HCT116 (cell line): Measurements from ENCODE around the gene HSD3B7. TPM values are rescaled to one million over a fixed set of nuclear protein-coding genes. Genes with fewer than 3 reads are reported as not detected.

Source experiments
- ATAC-seq: fragments of 200-7000 bp; cut with Tn5 transposase; 2 replicates; pipeline ENCODE4 v1.9.1; 2020; ENCODE audit warnings: mild to moderate bottlenecking, moderate library complexity
- BruUV-seq: library from RNA; stranded (reverse); fragments of 400-500 nt; replicated peaks from 2 replicates; lab custom pipeline; 2021; lab: Mats Ljungman, UMichigan
- CTCF ChIA-PET: fragments of 300-600 bp; sonication (Branson Sonifier 250); formaldehyde crosslinking; loops from one replicate; lab custom pipeline; 2021; ENCODE audit warnings: antibody characterized with exemption; lab: Charles Lee
- POLR2A ChIA-PET: fragments of 300-600, 350-600 bp; sonication (Branson Sonifier 250); formaldehyde crosslinking; loops from one replicate; lab custom pipeline; 2021; ENCODE audit warnings: antibody characterized with exemption; lab: Charles Lee
- RAD21 ChIA-PET, 2 experiments: fragments of 300-600 bp; sonication (Branson Sonifier 250); formaldehyde crosslinking; loops; one replicate each; lab custom pipeline; 2023; ENCODE audit warnings: low total read pairs in 2 of 2; ENCODE audit not compliant: uncharacterized antibody in 2 of 2, unreplicated experiment in 2 of 2, low non-redundant PET in 1 of 2; lab: Charles Lee
- DNase-seq: peaks from one replicate; pipeline ENCODE4 v3.0.0-alpha.2; 2010; ENCODE audit warnings: low read depth, low spot score
- H2AFZ ChIP-seq: fragments of 200-600 bp; shearing (Covaris generic), sonication (generic); 2 replicates; pipeline ENCODE4 v1.6.1; 2017; ENCODE audit warnings: low read depth, mixed run types, mixed read lengths, antibody characterized with exemption, low read length; ENCODE audit not compliant: poor library complexity, severe bottlenecking
- H3K27ac ChIP-seq: 2 replicates; pipeline ENCODE4 v1.5.1; 2012; ENCODE audit warnings: low read depth, low read length
- H3K27me3 ChIP-seq: fragments of 200-600 bp; sonication (generic); 2 replicates; pipeline ENCODE4 v1.6.1; 2016; ENCODE audit warnings: mixed run types, low read length, mixed read lengths; ENCODE audit not compliant: insufficient read depth
- H3K36me3 ChIP-seq, 2 experiments: fragments of 200-500 bp in 1 of 2; fragments of 200-600 bp in 1 of 2; sonication (Bioruptor generic) in 1 of 2; sonication (generic) in 1 of 2; 2 replicates each; pipeline versions ENCODE4 v1.5.1 to v1.6.1; 2014 to 2016; ENCODE audit warnings: low read length in 2 of 2, inconsistent platforms in 1 of 2, mixed read lengths in 1 of 2, mixed run types in 1 of 2; ENCODE audit not compliant: insufficient read depth in 2 of 2, control insufficient read depth in 1 of 2
- H3K4me1 ChIP-seq, 2 experiments: fragments of 200-600 bp in 1 of 2; sonication (generic) in 1 of 2; 2 replicates each; pipeline versions ENCODE4 v1.5.1 to v1.6.1; 2012 to 2017; ENCODE audit warnings: low read length in 2 of 2, inconsistent platforms in 1 of 2, mild to moderate bottlenecking in 1 of 2, mixed read lengths in 1 of 2, mixed run types in 1 of 2, moderate library complexity in 1 of 2; ENCODE audit not compliant: insufficient read depth in 2 of 2, control insufficient read depth in 1 of 2
- H3K4me2 ChIP-seq: fragments of 200-600 bp; sonication (generic); 2 replicates; pipeline ENCODE4 v1.6.1; 2017; ENCODE audit warnings: mixed run types, low read length, mixed read lengths
- H3K4me3 ChIP-seq, 2 experiments: fragments of 200-600 bp in 1 of 2; sonication (generic) in 1 of 2; replicated peaks in 1 of 2; 2 replicates each; pipeline ENCODE4 v1.5.1; 2011 to 2016; ENCODE audit warnings: low read length in 2 of 2, control low read depth in 1 of 2, low read depth in 1 of 2, mild to moderate bottlenecking in 1 of 2, mixed read lengths in 1 of 2, mixed run types in 1 of 2
- H3K79me2 ChIP-seq: fragments of 200-600 bp; sonication (generic); 2 replicates; pipeline ENCODE4 v1.6.1; 2017; ENCODE audit warnings: mild to moderate bottlenecking, mixed run types, low read length, moderate library complexity, mixed read lengths; ENCODE audit not compliant: insufficient read depth
- H3K9ac ChIP-seq: fragments of 200-600 bp; sonication (generic); 2 replicates; pipeline ENCODE4 v1.6.1; 2016; ENCODE audit warnings: low read length, mixed read lengths
- H3K9me2 ChIP-seq: fragments of 200-600 bp; sonication (generic), shearing (Covaris generic); 2 replicates; pipeline ENCODE4 v1.6.1; 2017; ENCODE audit warnings: mixed run types, mild to moderate bottlenecking, moderate library complexity; ENCODE audit not compliant: insufficient read depth
- H3K9me3 ChIP-seq, 2 experiments: fragments of 200-500 bp in 1 of 2; fragments of 200-600 bp in 1 of 2; sonication (Bioruptor generic) in 1 of 2; sonication (generic) in 1 of 2; 2 replicates each; pipeline ENCODE4 v1.6.1; 2014 to 2017; ENCODE audit warnings: low read length in 2 of 2, mixed read lengths in 2 of 2, inconsistent platforms in 1 of 2, low read depth in 1 of 2, mild to moderate bottlenecking in 1 of 2, mixed run types in 1 of 2, moderate library complexity in 1 of 2; ENCODE audit not compliant: control insufficient read depth in 1 of 2, insufficient read depth in 1 of 2
- H4K20me1 ChIP-seq: fragments of 200-600 bp; sonication (generic), shearing (Covaris generic); 2 replicates; pipeline ENCODE4 v1.6.1; 2017; ENCODE audit warnings: mixed run types, mild to moderate bottlenecking, moderate library complexity; ENCODE audit not compliant: insufficient read depth
- ATF3 ChIP-seq: IDR thresholded peaks from 2 replicates; pipeline ENCODE4 v1.6.1; 2012
- CBX3 ChIP-seq: IDR thresholded peaks from 2 replicates; pipeline ENCODE4 v1.6.1; 2012; ENCODE audit warnings: low read depth
- CEBPB ChIP-seq: IDR thresholded peaks from 2 replicates; pipeline ENCODE4 v1.6.1; 2012; ENCODE audit warnings: low read depth
- EGR1 ChIP-seq: IDR thresholded peaks from 2 replicates; pipeline ENCODE4 v1.6.1; 2012; ENCODE audit warnings: low read depth
- ELF1 ChIP-seq: IDR thresholded peaks from 2 replicates; pipeline ENCODE4 v1.6.1; 2012; ENCODE audit warnings: low read depth, borderline replicate concordance
- JUND ChIP-seq: IDR thresholded peaks from 2 replicates; pipeline ENCODE4 v1.6.1; 2012
- MAX ChIP-seq: IDR thresholded peaks from 2 replicates; pipeline ENCODE4 v1.6.1; 2012
- POLR2A ChIP-seq: IDR thresholded peaks from 2 replicates; pipeline ENCODE4 v1.7.0; 2011; ENCODE audit warnings: borderline replicate concordance; ENCODE audit not compliant: insufficient read depth, insufficient read length; ENCODE audit errors: extremely low read depth
- POLR2AphosphoS5 ChIP-seq: IDR thresholded peaks from 2 replicates; pipeline ENCODE4 v1.6.1; 2011; ENCODE audit warnings: mild to moderate bottlenecking, low read depth, low read length, moderate library complexity
- RAD21 ChIP-seq: IDR thresholded peaks from 2 replicates; pipeline ENCODE4 v1.6.1; 2012; ENCODE audit warnings: low read depth, mild to moderate bottlenecking
- REST ChIP-seq: IDR thresholded peaks from 2 replicates; pipeline ENCODE4 v1.6.1; 2012; ENCODE audit warnings: low read depth
- YY1 ChIP-seq: IDR thresholded peaks from 2 replicates; pipeline ENCODE4 v1.6.1; 2011; ENCODE audit warnings: low read length, low read depth, moderate library complexity, mild to moderate bottlenecking; ENCODE audit not compliant: insufficient replicate concordance; ENCODE audit errors: extremely low read depth
- ZNF274 ChIP-seq: fragments of 200-500 bp; sonication (Bioruptor generic); IDR thresholded peaks from 2 replicates; pipeline ENCODE4 v1.6.1; 2014; ENCODE audit warnings: mild to moderate bottlenecking, low read depth, low read length, inconsistent platforms
- intact Hi-C: fragments of 100-400 bp; cut with micrococcal nuclease; formaldehyde crosslinking; loops from 2 replicates; pipeline ENCODE4 v1.10.0; 2022
- total RNA-seq: library from RNA; stranded (reverse); gene quantifications from one replicate; pipeline ENCODE4 v1.2.1, GENCODE V29; 2021; ENCODE audit not compliant: unreplicated experiment
- TF ChIP-seq, protein P1 (sequence below): IDR thresholded peaks from 2 replicates; pipeline ENCODE4 v1.6.1; 2011; ENCODE audit warnings: mild to moderate bottlenecking, low read length, moderate library complexity; ENCODE audit not compliant: insufficient replicate concordance; ENCODE audit errors: extremely low read depth
- TF ChIP-seq, protein P2 (sequence below), 3 experiments: fragments of 200-600 bp in 1 of 3; sonication (generic) in 1 of 3; IDR thresholded peaks in 2 of 3; conservative IDR thresholded peaks in 1 of 3; 2 replicates each; pipeline ENCODE4 v1.5.1; 2012 to 2017; ENCODE audit warnings: low read depth in 2 of 3, low read length in 2 of 3, antibody characterized with exemption in 1 of 3, borderline replicate concordance in 1 of 3, control low read depth in 1 of 3, mild to moderate bottlenecking in 1 of 3, mixed read lengths in 1 of 3, mixed run types in 1 of 3, moderate library complexity in 1 of 3; ENCODE audit not compliant: insufficient read depth in 1 of 3

HSD3B7 gene
- total RNA-seq, 1 experiment from 2014 or later = 8.6 TPM

DNA sequence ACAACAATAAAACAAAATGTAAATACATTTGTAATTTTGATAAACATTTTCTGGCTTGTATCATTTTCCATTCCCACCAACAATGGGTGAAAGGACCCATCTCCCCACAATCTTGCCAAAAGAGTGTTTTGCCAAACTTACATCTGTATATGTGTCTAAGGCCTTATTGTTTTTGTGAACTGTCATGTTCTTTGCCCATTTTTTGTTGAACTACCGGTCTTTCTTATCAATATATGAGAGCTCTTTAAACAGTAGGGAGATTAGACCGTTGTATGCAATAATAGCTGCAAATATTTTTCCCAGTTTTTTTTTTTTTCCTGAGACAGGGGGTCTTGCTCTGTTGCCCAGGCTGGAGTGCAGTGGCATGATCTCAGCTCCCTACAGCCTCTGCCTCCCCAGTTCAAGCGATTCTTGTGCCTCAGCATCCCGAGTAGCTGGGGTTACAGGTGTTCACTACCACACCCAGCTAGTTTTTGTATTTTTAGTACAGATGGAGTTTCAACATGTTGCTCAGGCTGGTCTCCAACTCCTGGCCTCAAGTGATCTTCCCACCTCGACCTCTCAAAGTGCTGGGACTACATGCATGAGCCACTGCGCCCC lies 38.7 kb downstream of the HSD3B7 start:
- CTCF ChIA-PET = interaction anchor here (1.3 kb wide), 1 partner anchor 39 kb away, joined by 4 read pairs; the partner anchor contains the start of gene HSD3B7
- Histone ChIP-seq H3K4me3 (no peak overlapping the region), H4K20me1 (no peaks in the 10 kb centered on the region), H3K4me1 (peaks cover 5 to 7% of the 10 kb centered on the region in 2 experiments; a peak in 1 of 4 replicates), H3K9me2 (no peaks in the 10 kb centered on the region), H3K79me2 (no peaks in the 10 kb centered on the region), H3K4me2 (no peak overlapping the region), H3K36me3 (no peaks in the 10 kb centered on the region), H3K27me3 (no peaks in the 10 kb centered on the region), H3K9me3 (no peaks in the 10 kb centered on the region), H3K27ac (no peak overlapping the region), H3K9ac (no peak overlapping the region), H2AFZ (no peak overlapping the region)
- POLR2A ChIA-PET = interaction anchor here (0.8 kb wide), 1 partner anchor 156 kb away, joined by 3 read pairs; the partner anchor contains the start of gene FUS
- RAD21 ChIA-PET = no interaction called here
- TF ChIP-seq CBX3 (no peak), ELF1 (no peak), REST (no peak), MAX (no peak), POLR2AphosphoS5 (no peak), POLR2A (no peak), EGR1 (no peak), RAD21 (no peak), JUND (no peak), ATF3 (no peak), CEBPB (no peak), YY1 (no peak), ZNF274 (no peak)
- TF ChIP-seq, protein P1, sequence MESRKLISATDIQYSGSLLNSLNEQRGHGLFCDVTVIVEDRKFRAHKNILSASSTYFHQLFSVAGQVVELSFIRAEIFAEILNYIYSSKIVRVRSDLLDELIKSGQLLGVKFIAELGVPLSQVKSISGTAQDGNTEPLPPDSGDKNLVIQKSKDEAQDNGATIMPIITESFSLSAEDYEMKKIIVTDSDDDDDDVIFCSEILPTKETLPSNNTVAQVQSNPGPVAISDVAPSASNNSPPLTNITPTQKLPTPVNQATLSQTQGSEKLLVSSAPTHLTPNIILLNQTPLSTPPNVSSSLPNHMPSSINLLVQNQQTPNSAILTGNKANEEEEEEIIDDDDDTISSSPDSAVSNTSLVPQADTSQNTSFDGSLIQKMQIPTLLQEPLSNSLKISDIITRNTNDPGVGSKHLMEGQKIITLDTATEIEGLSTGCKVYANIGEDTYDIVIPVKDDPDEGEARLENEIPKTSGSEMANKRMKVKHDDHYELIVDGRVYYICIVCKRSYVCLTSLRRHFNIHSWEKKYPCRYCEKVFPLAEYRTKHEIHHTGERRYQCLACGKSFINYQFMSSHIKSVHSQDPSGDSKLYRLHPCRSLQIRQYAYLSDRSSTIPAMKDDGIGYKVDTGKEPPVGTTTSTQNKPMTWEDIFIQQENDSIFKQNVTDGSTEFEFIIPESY = no peak
- TF ChIP-seq, protein P2, sequence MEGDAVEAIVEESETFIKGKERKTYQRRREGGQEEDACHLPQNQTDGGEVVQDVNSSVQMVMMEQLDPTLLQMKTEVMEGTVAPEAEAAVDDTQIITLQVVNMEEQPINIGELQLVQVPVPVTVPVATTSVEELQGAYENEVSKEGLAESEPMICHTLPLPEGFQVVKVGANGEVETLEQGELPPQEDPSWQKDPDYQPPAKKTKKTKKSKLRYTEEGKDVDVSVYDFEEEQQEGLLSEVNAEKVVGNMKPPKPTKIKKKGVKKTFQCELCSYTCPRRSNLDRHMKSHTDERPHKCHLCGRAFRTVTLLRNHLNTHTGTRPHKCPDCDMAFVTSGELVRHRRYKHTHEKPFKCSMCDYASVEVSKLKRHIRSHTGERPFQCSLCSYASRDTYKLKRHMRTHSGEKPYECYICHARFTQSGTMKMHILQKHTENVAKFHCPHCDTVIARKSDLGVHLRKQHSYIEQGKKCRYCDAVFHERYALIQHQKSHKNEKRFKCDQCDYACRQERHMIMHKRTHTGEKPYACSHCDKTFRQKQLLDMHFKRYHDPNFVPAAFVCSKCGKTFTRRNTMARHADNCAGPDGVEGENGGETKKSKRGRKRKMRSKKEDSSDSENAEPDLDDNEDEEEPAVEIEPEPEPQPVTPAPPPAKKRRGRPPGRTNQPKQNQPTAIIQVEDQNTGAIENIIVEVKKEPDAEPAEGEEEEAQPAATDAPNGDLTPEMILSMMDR (IDR thresholded peaks at IDR 0.05 in 2 of 3, conservative IDR thresholded peaks at IDR 0.05 in 1 of 3; ENCODE audit: borderline replicate concordance in 1 of 3, insufficient read depth in 1 of 3, low read depth in 2 of 3, low read length in 2 of 3) = no peak
- intact Hi-C loops = no loop called here
- no TSS peak for BruUV-seq
- DNase-seq (no peak), ATAC-seq (no peak)
